NCI-H526 (cell line): ENCODE results near the gene ARL8A.
"Not testable (repeated sequence)": the region's sequence is repeated elsewhere in the genome, so short reads cannot be mapped to it uniquely, and the experiment has no call there.

Experiments used
- DNase-seq, 2 experiments: peaks; one replicate each; lab custom pipeline; 2025; lab: John Stamatoyannopoulos, UW

ARL8A gene

GRCh38 chr1:202112859-202113689, 31.5 kb downstream of the ARL8A start:
- DNase-seq = peak in 1 of 2 experiments; percentile 65

- not testable (repeated sequence) for DNase-seq
Observed at GRCh38 chr1:202111589-202111988, 32.9 kb downstream of the ARL8A start.

GRCh38 chr1:202110977-202111376, 33.6 kb downstream of the ARL8A start:
- no peak for DNase-seq

GRCh38 chr1:202107801-202108731, 36.5 kb downstream of the ARL8A start:
- DNase-seq = peak in 1 of 2 experiments; percentile 27

GRCh38 chr1:202107321-202107761, 37.2 kb downstream of the ARL8A start:
- DNase-seq = peak in 1 of 2 experiments; percentile 69

GRCh38 chr1:202106340-202107254, 37.9 kb downstream of the ARL8A start:
- DNase-seq = peak in 1 of 2 experiments; percentile 49

- DNase-seq = peak; percentile 29 to 68
Observed at GRCh38 chr1:202105571-202106339, 38.8 kb downstream of the ARL8A start.

- no peak for DNase-seq
Observed at GRCh38 chr1:202104073-202104472, 40.5 kb downstream of the ARL8A start.

- peak; percentile 31 to 33 for DNase-seq
Observed at GRCh38 chr1:202101184-202101583, 43.4 kb downstream of the ARL8A start.

GRCh38 chr1:202093858-202094257, 50.7 kb downstream of the ARL8A start:
- no peak for DNase-seq

GRCh38 chr1:202090994-202091393, 53.5 kb downstream of the ARL8A start:
- DNase-seq = peak in 1 of 2 experiments; percentile 19

- DNase-seq = peak in 1 of 2 experiments; percentile 21
Observed at GRCh38 chr1:202088206-202088605, 56.3 kb downstream of the ARL8A start.

- DNase-seq = peak; percentile 60 to 74
Observed at GRCh38 chr1:202086579-202087350, 57.8 kb downstream of the ARL8A start.

GRCh38 chr1:202085682-202086373, 58.7 kb downstream of the ARL8A start:
- peak; percentile 96 to 98 for DNase-seq

GRCh38 chr1:202084791-202085681, 59.5 kb downstream of the ARL8A start:
- DNase-seq = peak; percentile 96 to 97
